HEK293T (cell line): ENCODE results near the gene DUSP11.
"Not testable (repeated sequence)": the region's sequence is repeated elsewhere in the genome, so short reads cannot be mapped to it uniquely, and the experiment has no call there.

Experiments used
- CTCF ChIA-PET: fragments of 350-600 bp; formaldehyde crosslinking; extraction: SDS; loops from one replicate; lab custom pipeline; 2021; ENCODE audit warnings: antibody characterized with exemption, inconsistent platforms; lab: Yijun Ruan, JAX
- POLR2A ChIA-PET: fragments of 350-600 bp; formaldehyde crosslinking; extraction: SDS; loops from one replicate; lab custom pipeline; 2020; ENCODE audit warnings: antibody characterized with exemption, inconsistent platforms; lab: Yijun Ruan, JAX
- DNase-seq: peaks from one replicate; pipeline ENCODE4 v3.0.0; 2012; ENCODE audit warnings: mixed read lengths; ENCODE audit errors: extremely low spot score
- ARNT ChIP-seq: fragments of 450-650 bp; IDR thresholded peaks from 2 replicates; pipeline ENCODE4 v1.6.1; 2017; ENCODE audit warnings: mild to moderate bottlenecking
- BHLHE40 ChIP-seq: fragments of 450-650 bp; IDR thresholded peaks from 2 replicates; pipeline ENCODE4 v1.6.1; 2016; ENCODE audit warnings: mild to moderate bottlenecking, moderate library complexity, borderline replicate concordance
- CTBP1 ChIP-seq: fragments of 450-650 bp; IDR thresholded peaks from 2 replicates; pipeline ENCODE4 v1.6.1; 2016; ENCODE audit warnings: borderline replicate concordance
- ELF4 ChIP-seq: fragments of 450-650 bp; IDR thresholded peaks from 2 replicates; pipeline ENCODE4 v1.6.1; 2017; ENCODE audit warnings: antibody characterized with exemption
- FOXA1 ChIP-seq: fragments of 450-650 bp; IDR thresholded peaks from 2 replicates; pipeline ENCODE4 v1.6.1; 2016; ENCODE audit warnings: mild to moderate bottlenecking
- FOXK2 ChIP-seq: fragments of 450-650 bp; IDR thresholded peaks from 2 replicates; pipeline ENCODE4 v1.6.1; 2016; ENCODE audit warnings: mild to moderate bottlenecking
- FOXM1 ChIP-seq: fragments of 450-650 bp; IDR thresholded peaks from 2 replicates; pipeline ENCODE4 v1.6.1; 2017; ENCODE audit warnings: mild to moderate bottlenecking, borderline replicate concordance
- HDGF ChIP-seq: fragments of 450-650 bp; IDR thresholded peaks from 2 replicates; pipeline ENCODE4 v1.6.1; 2017; ENCODE audit warnings: antibody characterized with exemption, borderline replicate concordance
- L3MBTL2 ChIP-seq: fragments of 450-650 bp; conservative IDR thresholded peaks from 2 replicates; pipeline ENCODE4 v1.6.1; 2016; ENCODE audit warnings: mild to moderate bottlenecking
- LEF1 ChIP-seq: fragments of 450-650 bp; IDR thresholded peaks from 2 replicates; pipeline ENCODE4 v1.6.1; 2017; ENCODE audit warnings: mild to moderate bottlenecking, borderline replicate concordance
- NFRKB ChIP-seq: fragments of 450-650 bp; IDR thresholded peaks from 2 replicates; pipeline ENCODE4 v1.6.1; 2016; ENCODE audit warnings: mild to moderate bottlenecking, moderate library complexity
- SP1 ChIP-seq: fragments of 450-650 bp; IDR thresholded peaks from 2 replicates; pipeline ENCODE4 v1.6.1; 2017
- SUZ12 ChIP-seq: fragments of 450-650 bp; IDR thresholded peaks from 2 replicates; pipeline ENCODE4 v1.6.1; 2016; ENCODE audit warnings: mild to moderate bottlenecking
- TARDBP ChIP-seq: fragments of 450-650 bp; IDR thresholded peaks from 2 replicates; pipeline ENCODE4 v1.6.1; 2016
- ZNF384 ChIP-seq: fragments of 450-650 bp; IDR thresholded peaks from 2 replicates; pipeline ENCODE4 v1.6.1; 2016
- TF ChIP-seq, protein P1 (sequence below): fragments of 450-650 bp; IDR thresholded peaks from 2 replicates; pipeline ENCODE4 v1.6.1; 2016

Gene DUSP11

DNA sequence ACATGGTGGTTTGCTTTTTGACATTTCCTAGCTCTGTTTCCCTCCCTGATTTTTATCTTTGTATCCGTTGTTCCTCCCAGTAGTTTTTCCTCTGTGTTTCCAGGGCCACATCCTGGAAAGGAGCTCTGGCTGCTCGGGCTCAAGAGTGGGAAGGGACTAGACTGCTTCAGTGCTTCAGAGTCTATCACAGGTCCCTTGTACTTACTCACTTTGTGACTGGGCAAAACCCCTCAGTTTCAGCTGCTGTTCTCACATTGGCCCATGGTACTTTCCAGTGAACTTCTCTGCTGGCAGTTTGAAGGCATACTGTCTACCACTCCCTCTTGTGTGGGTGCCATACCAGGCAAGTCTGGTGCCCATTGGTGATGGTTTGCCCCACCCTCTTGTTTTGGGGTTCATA lies 41.3 kb upstream of the DUSP11 start:
- POLR2A ChIA-PET: no interaction called here
- CTCF ChIA-PET: no interaction called here

DNA sequence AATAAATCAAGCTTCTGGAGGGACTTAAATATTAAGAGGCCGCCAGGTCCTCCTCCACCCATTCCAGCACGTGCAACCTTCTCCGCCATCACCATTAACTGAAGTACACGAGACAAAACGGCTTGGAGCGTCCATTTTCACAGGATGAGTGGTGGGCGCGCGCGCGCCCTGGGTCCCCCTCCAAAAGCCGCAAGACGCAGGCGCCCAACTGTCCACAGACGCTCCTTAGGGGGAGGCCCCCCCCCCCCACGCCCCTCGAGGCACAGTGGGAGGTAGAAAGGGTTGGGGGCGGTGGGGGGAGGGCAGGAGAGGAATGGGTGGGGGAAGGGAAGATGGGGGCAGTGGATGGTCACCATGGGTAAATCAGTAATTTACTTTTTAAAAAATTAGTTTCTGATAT lies 38.4 kb upstream of the DUSP11 start:
- DNase-seq: no peak
- CTCF ChIA-PET: no interaction called here
- POLR2A ChIA-PET: no interaction called here
- TF ChIP-seq CTBP1 (no peak), ZNF384 (no peak), SUZ12 (no peak), SP1 (no peak), LEF1 (no peak), FOXK2 (no peak), ARNT (no peak)
- TF ChIP-seq, protein P1, sequence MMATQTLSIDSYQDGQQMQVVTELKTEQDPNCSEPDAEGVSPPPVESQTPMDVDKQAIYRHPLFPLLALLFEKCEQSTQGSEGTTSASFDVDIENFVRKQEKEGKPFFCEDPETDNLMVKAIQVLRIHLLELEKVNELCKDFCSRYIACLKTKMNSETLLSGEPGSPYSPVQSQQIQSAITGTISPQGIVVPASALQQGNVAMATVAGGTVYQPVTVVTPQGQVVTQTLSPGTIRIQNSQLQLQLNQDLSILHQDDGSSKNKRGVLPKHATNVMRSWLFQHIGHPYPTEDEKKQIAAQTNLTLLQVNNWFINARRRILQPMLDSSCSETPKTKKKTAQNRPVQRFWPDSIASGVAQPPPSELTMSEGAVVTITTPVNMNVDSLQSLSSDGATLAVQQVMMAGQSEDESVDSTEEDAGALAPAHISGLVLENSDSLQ: no peak

More for the DNA sequence above, 41.3 kb upstream of the DUSP11 start:
- DNase-seq: no peak
- TF ChIP-seq FOXM1: no peak
- TF ChIP-seq CTBP1: no peak
- TF ChIP-seq FOXK2: no peak
- no peak for TF ChIP-seq TARDBP
- TF ChIP-seq, protein P1: no peak
- no peak for TF ChIP-seq ELF4
- no peak for TF ChIP-seq FOXA1
- TF ChIP-seq LEF1: no peak
- no peak for TF ChIP-seq HDGF
- no peak for TF ChIP-seq SP1
- no peak for TF ChIP-seq SUZ12
- no peak for TF ChIP-seq ARNT
- TF ChIP-seq NFRKB: no peak
- no peak for TF ChIP-seq BHLHE40
- TF ChIP-seq ZNF384: no peak
- TF ChIP-seq L3MBTL2: no peak

DNA sequence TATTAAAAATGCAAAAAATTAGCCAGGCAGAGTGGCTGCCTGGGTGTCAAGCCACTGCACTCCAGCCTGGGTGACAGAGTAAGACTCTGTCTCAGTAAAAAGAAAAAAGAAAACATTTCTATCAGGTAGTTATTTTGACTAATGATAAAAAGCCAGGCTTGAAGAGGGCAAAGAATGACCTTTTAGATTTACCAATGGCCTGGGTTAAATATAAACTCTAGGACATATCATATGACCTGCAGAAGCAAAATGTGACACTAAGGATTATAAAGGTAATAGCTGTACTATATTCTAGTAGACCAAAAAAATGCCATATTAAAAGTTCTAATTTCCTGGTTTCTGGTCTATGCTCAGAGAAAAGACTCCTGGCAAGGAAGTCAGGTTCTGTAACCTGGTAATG lies 32.7 kb upstream of the DUSP11 start:
- CTCF ChIA-PET: no interaction called here
- POLR2A ChIA-PET: interaction anchor here (1.3 kb wide), 1 partner anchor 16 kb away, joined by 4 read pairs; no protein-coding TSS in a partner anchor
- TF ChIP-seq FOXK2 (no peak), FOXA1 (no peak), TARDBP (no peak), SP1 (no peak), HDGF (no peak), LEF1 (no peak), ELF4 (no peak), FOXM1 (no peak)
- TF ChIP-seq, protein P1: no peak
- DNase-seq: no peak

DNA sequence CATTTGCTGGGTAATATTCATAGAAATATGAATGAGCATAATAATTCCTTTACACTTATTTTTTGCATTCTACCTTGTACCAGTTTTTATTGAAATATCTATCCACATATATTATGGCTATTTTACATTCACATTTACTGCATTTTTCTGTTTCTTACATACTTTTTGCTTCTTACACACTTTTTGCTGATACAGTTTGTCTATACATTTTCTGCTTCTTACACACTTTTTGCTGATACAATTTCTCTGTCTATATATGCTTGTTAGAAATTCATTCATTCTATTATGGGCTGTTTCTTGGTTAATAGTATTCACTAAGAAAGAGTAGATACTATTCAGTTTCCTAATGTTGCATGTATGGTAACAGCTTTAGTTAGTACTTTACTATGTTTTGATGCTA lies 32.0 kb upstream of the DUSP11 start:
- DNase-seq: no peak
- TF ChIP-seq NFRKB (no peak), SUZ12 (no peak), L3MBTL2 (no peak), SP1 (no peak), LEF1 (no peak), ZNF384 (no peak), ELF4 (no peak), CTBP1 (no peak), FOXA1 (no peak), TARDBP (no peak), FOXM1 (no peak), BHLHE40 (no peak), HDGF (no peak), FOXK2 (no peak), ARNT (no peak)
- TF ChIP-seq, protein P1: no peak
- POLR2A ChIA-PET: interaction anchor here (1.3 kb wide), 1 partner anchor 17 kb away, joined by 4 read pairs; no protein-coding TSS in a partner anchor
- CTCF ChIA-PET: no interaction called here

DNA sequence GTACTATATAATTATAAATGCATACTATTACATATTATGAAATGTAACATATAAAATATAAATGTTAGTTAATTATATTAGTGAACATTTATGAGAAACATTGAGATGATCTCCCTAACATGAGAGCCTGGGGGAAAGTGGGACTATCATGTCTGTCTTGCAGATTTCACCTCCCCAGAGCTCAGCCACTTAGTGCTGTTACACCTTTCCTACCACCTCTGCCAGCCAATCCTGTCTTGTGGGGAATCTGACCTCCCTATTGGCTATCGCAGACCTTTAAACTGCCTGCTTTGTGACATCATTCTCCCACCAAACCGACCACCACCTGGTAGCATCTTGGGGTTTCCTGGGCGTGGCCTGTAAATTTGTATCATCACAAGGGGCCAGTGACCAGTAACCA lies 4.0 kb upstream of the DUSP11 start, which contains the start of gene C2orf78:
Gene C2orf78 (plus strand): TSS at position 301 of the 400 bp plus-strand sequence. CDS start 127 bp downstream, outside the sequence.
- DNase-seq, POLR2A ChIA-PET, CTCF ChIA-PET: not testable (repeated sequence)

DNA sequence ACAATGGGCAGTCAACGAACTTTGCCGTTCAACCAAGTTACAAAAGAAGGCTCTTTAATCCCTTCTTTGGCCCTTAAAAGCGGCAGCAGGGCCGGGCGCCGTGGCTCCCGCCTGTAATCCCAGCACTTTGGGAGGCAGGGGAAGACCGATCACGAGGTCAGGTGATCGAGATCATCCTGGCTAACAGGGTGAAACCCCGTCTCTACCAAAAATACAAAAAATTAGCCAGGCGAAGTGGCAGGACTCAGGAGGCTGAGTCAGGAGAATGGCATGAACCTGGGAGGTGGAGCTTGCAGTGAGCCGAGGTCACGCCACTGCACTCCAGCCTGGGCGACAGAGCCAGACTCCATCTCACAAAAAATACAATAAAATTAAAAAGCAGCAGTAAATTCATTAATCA lies 3.5 kb upstream of the DUSP11 start:
- POLR2A ChIA-PET, CTCF ChIA-PET, DNase-seq: not testable (repeated sequence)

DNA sequence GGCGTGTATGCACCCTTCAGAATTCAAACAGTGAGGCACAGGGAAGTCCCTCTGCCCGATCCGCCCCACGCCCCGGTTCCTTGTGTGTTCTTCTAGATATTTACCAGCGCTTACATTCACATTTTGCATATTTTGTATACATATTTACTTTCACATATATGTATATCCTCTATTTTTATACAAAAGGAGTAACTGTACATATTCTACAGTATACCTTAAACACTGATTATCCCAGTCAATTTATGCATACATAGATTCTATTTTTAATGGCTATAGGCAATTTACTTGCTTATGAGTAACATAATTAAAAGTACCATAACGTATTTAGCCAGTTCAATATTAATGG lies 307 bp upstream of the DUSP11 start:
- ChIA-PET CTCF (no interaction called here), POLR2A (interaction anchor here (1.0 kb wide), 1 partner anchor 43 kb away, joined by 6 read pairs; the partner anchor contains the start of gene TPRKB)
- TF ChIP-seq BHLHE40 (no peak), SP1 (no peak), LEF1 (no peak), FOXM1 (no peak), FOXK2 (no peak), ZNF384 (no peak), HDGF (no peak), ELF4 (no peak), L3MBTL2 (no peak), TARDBP (no peak), FOXA1 (no peak), SUZ12 (no peak), CTBP1 (no peak)
- TF ChIP-seq, protein P1: no peak
- DNase-seq: no peak

DNA sequence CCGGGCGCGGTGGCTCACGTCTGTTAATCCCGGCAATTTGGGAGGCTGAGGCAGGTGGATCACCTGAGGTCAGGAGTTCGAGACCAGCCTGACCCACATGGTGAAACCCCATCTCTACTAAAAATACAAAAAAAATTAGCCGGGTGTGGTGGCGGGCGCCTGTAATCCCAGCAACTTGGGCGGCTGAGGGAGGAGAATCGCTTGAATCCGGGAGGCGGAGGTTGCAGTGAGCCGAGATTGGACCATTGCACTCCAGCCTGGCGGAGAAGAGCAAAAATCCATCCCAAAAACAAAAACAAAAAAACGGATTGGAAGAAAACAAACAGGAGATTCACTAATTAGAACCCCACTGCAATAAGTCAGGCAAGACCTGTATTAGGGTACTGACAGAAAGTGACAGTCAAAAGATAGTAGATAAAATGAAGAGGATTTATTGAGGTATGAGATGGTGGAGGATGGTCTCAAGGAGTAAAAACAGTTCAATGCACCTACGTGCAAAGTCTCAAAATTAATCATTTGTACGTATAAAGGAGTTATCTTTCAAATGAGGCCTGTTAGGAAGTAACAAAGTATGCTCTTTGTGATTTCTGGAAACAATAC lies 936 bp downstream of the DUSP11 start:
- POLR2A ChIA-PET: interaction anchor here (1.0 kb wide), 1 partner anchor 42 kb away, joined by 6 read pairs; the partner anchor contains the start of gene TPRKB
- CTCF ChIA-PET, DNase-seq: not testable (repeated sequence)
